K562 (cell line): ENCODE measurements around the gene SPHK2. TPM values are rescaled to one million over a fixed set of nuclear protein-coding genes. Genes with fewer than 3 reads are reported as not detected.

Experiments
- ATF7 ChIP-seq: fragments of 450-650 bp; IDR thresholded peaks from 2 replicates; pipeline ENCODE4 v1.7.1; 2014; ENCODE audit warnings: mild to moderate bottlenecking, moderate library complexity
- BRCA1 ChIP-seq, 2 experiments: fragments of 450-650 bp in 1 of 2; sonication (generic) in 1 of 2; formaldehyde crosslinking in 1 of 2; IDR thresholded peaks; 2 replicates each; pipeline versions ENCODE4 v1.5.0 to v1.6.1; 2017 to 2020; ENCODE audit warnings: mild to moderate bottlenecking in 1 of 2, missing genetic modification reagents in 1 of 2
- CBFA2T3 ChIP-seq: fragments of 450-650 bp; IDR thresholded peaks from 2 replicates; pipeline ENCODE4 v1.6.1; 2017
- CTCF ChIP-seq, 3 experiments: IDR thresholded peaks in 2 of 3; conservative IDR thresholded peaks in 1 of 3; 2 replicates each; pipeline ENCODE4 v1.5.1; 2011 to 2012; ENCODE audit warnings: low read length in 3 of 3, mild to moderate bottlenecking in 3 of 3, control low read depth in 2 of 3, improper control_type of control experiment in 1 of 3, inconsistent platforms in 1 of 3, low read depth in 1 of 3, mixed read lengths in 1 of 3, moderate library complexity in 1 of 3; ENCODE audit not compliant: insufficient read depth in 2 of 3
- CXXC5 ChIP-seq: fragments of 250-450 bp; sonication (Bioruptor Pico); IDR thresholded peaks from 2 replicates; pipeline ENCODE4 v1.8.0; 2022; ENCODE audit warnings: inconsistent platforms, mild to moderate bottlenecking, moderate library complexity
- DNMT1 ChIP-seq: fragments of 450-650 bp; IDR thresholded peaks from 2 replicates; pipeline ENCODE4 v1.6.1; 2016; ENCODE audit warnings: antibody characterized with exemption, mild to moderate bottlenecking
- FOSL1 ChIP-seq: fragments of 200-800 bp; sonication (Bioruptor generic); conservative IDR thresholded peaks from 2 replicates; pipeline ENCODE4 v1.6.1; 2016; ENCODE audit warnings: missing genetic modification characterization, missing compliant biosample characterization
- FOXM1 ChIP-seq, 2 experiments: fragments of 450-650 bp in 1 of 2; sonication (generic) in 1 of 2; formaldehyde crosslinking in 1 of 2; IDR thresholded peaks; 2 replicates each; pipeline versions ENCODE4 v1.6.1 to v1.9.0; 2017 to 2022; ENCODE audit warnings: low read depth in 2 of 2, mild to moderate bottlenecking in 2 of 2, missing genetic modification reagents in 1 of 2, moderate library complexity in 1 of 2
- HOXB6 ChIP-seq: fragments of 250-450 bp; sonication (Bioruptor Pico); IDR thresholded peaks from 2 replicates; pipeline ENCODE4 v1.5.1; 2022; ENCODE audit warnings: mild to moderate bottlenecking, borderline replicate concordance
- NBN ChIP-seq: fragments of 450-650 bp; IDR thresholded peaks from 2 replicates; pipeline ENCODE4 v1.6.1; 2016; ENCODE audit warnings: low read depth, mild to moderate bottlenecking
- NCOR1 ChIP-seq: fragments of 450-650 bp; IDR thresholded peaks from 2 replicates; pipeline ENCODE4 v1.6.1; 2016; ENCODE audit warnings: mild to moderate bottlenecking, moderate library complexity
- NFRKB ChIP-seq: fragments of 450-650 bp; IDR thresholded peaks from 2 replicates; pipeline ENCODE4 v1.6.1; 2016; ENCODE audit warnings: low read depth
- NR2C1 ChIP-seq, 2 experiments: fragments of 450-650 bp; IDR thresholded peaks; 2 replicates each; pipeline ENCODE4 v1.6.1; 2017; ENCODE audit warnings: mild to moderate bottlenecking in 2 of 2, antibody characterized with exemption in 1 of 2, inconsistent platforms in 1 of 2, missing compliant biosample characterization in 1 of 2, missing genetic modification characterization in 1 of 2
- NR2C2 ChIP-seq, 2 experiments: fragments of 200-800 bp in 1 of 2; sonication (Bioruptor generic) in 1 of 2; sonication (generic) in 1 of 2; formaldehyde crosslinking in 1 of 2; IDR thresholded peaks; 2 replicates each; pipeline versions ENCODE4 v1.6.1 to v1.8.0; 2016 to 2022; ENCODE audit warnings: mild to moderate bottlenecking in 1 of 2, missing compliant biosample characterization in 1 of 2, missing genetic modification characterization in 1 of 2, missing genetic modification reagents in 1 of 2
- PHB ChIP-seq: fragments of 250-450 bp; sonication (Bioruptor Pico); IDR thresholded peaks from 2 replicates; pipeline ENCODE4 v1.5.0; 2021
- RAD51 ChIP-seq: fragments of 450-650 bp; IDR thresholded peaks from 2 replicates; pipeline ENCODE4 v1.7.1; 2016; ENCODE audit warnings: low read depth, mild to moderate bottlenecking, borderline replicate concordance
- SMARCA5 ChIP-seq: fragments of 450-650 bp; IDR thresholded peaks from 2 replicates; pipeline ENCODE4 v1.6.1; 2016
- SMC3 ChIP-seq: conservative IDR thresholded peaks from 2 replicates; pipeline ENCODE4 v1.6.1; 2011; ENCODE audit warnings: low read depth, low read length, improper control_type of control experiment; ENCODE audit not compliant: insufficient read depth
- SP1 ChIP-seq: sonication (generic); formaldehyde crosslinking; IDR thresholded peaks from 2 replicates; pipeline ENCODE4 v1.8.1; 2022; ENCODE audit warnings: mild to moderate bottlenecking, missing genetic modification reagents
- SRF ChIP-seq, 2 experiments: fragments of 250-450, 450-650 bp in 1 of 2; sonication (Bioruptor Pico) in 1 of 2; sonication (generic) in 1 of 2; formaldehyde crosslinking; IDR thresholded peaks; 2 replicates each; pipeline versions ENCODE4 v1.5.0 to v1.5.1; 2020 to 2022; ENCODE audit warnings: mild to moderate bottlenecking in 1 of 2, missing genetic modification reagents in 1 of 2
- ZBTB2 ChIP-seq: fragments of 450-650 bp; IDR thresholded peaks from 2 replicates; pipeline ENCODE4 v1.6.1; 2016; ENCODE audit warnings: antibody characterized with exemption
- ZNF174 ChIP-seq: fragments of 250-450 bp; sonication (Bioruptor Pico); IDR thresholded peaks from 2 replicates; pipeline ENCODE4 v1.4.0; 2020; ENCODE audit warnings: mild to moderate bottlenecking
- ZNF583 ChIP-seq: fragments of 250-450 bp; sonication (Bioruptor Pico); IDR thresholded peaks from 2 replicates; pipeline ENCODE4 v1.4.0; 2020
- ZNF699 ChIP-seq: fragments of 250-450 bp; sonication (Bioruptor Pico); IDR thresholded peaks from 2 replicates; pipeline ENCODE4 v1.8.0; 2021; ENCODE audit warnings: mild to moderate bottlenecking, moderate library complexity; ENCODE audit not compliant: insufficient replicate concordance
- ZNF717 ChIP-seq: fragments of 250-450 bp; sonication (Bioruptor Pico); IDR thresholded peaks from 2 replicates; pipeline ENCODE4 v1.5.0; 2021
- polyA plus RNA-seq, 8 experiments: library from polyadenylated mRNA; depleted of rRNA in 4 of 8; stranded (reverse) in 5 of 8; unstranded in 3 of 8; fragments of >200 nt; fragmentation: Nextera tagmentation in 2 of 8; fragmentation: Illumina TruSeq in 1 of 8; extraction: Ambion mirVana in 2 of 8; extraction: Trizol in 1 of 8; gene quantifications; 2 replicates each; pipeline versions ENCODE4 v1.2.1 to v1.2.3, GENCODE V29; 2011 to 2014; ENCODE audit warnings: inconsistent platforms in 1 of 8, missing spikeins in 1 of 8
- total RNA-seq, 7 experiments: library from RNA; depleted of rRNA in 6 of 7; stranded (reverse); fragments of >200 nt in 6 of 7; fragmentation: Illumina TruSeq in 2 of 7; extraction: Trizol in 2 of 7; gene quantifications; 2 replicates each; pipeline versions ENCODE4 v1.2.1 to v1.2.3, GENCODE V29; 2011 to 2021; ENCODE audit warnings: low replicate concordance in 1 of 7

The SPHK2 gene
- total and polyA plus RNA-seq, 9 of the 15 experiments (the other 6 are each of a cell fraction or from before 2014, with no cell fraction given): 0.10 to 15.2 (median 2.9) TPM

GRCh38 chr19:48646001-48646721 is 26.9 kb downstream of the SPHK2 start, which contains the start of gene CA11 (continued):
- TF ChIP-seq NCOR1 (peak; percentile 67), ZNF699 (CRISPR knock-in tag) (no peak), SMARCA5 (peak; percentile 77), DNMT1 (0 out of 2 replicates have a peak, but pooled peaks have one; percentile 81), NR2C2 (CRISPR knock-in tag; IDR thresholded peaks at IDR 0.05) (no peak), NR2C2 (tag; IDR thresholded peaks at IDR 0.05) (no peak), PHB (CRISPR knock-in tag) (no peak), HOXB6 (no peak), SMC3 (peak; percentile 78), NFRKB (peak; percentile 79), NBN (peak; percentile 86), RAD51 (peak; percentile 8; the same call in 1 of the 2 replicates), NR2C1 (IDR thresholded peaks at IDR 0.05) (no peak), NR2C1 (tag; IDR thresholded peaks at IDR 0.05) (no peak), FOXM1 (IDR thresholded peaks at IDR 0.05; ENCODE audit: low read depth) (peak; percentile 89), FOXM1 (CRISPR knock-in tag; IDR thresholded peaks at IDR 0.05; ENCODE audit: low read depth) (no peak), BRCA1 (IDR thresholded peaks at IDR 0.05) (no peak), BRCA1 (CRISPR knock-in tag; IDR thresholded peaks at IDR 0.05) (no peak), ATF7 (peak; percentile 53), CBFA2T3 (peak; percentile 30; the same call in 1 of the 2 replicates), ZNF174 (no peak), SRF (CRISPR knock-in tag; IDR thresholded peaks at IDR 0.05) (peak in 1 of 2 experiments; percentile 50; a peak in 1 of 4 replicates), SP1 (CRISPR knock-in tag) (peak; percentile 83), ZNF583 (CRISPR knock-in tag) (no peak), CXXC5 (CRISPR knock-in tag) (peak; percentile 41), FOSL1 (tag) (no peak; the same call in 1 of the 2 replicates), ZBTB2 (peak; percentile 68), CTCF (IDR thresholded peaks at IDR 0.05 in 2 of 3, conservative IDR thresholded peaks at IDR 0.05 in 1 of 3; ENCODE audit: insufficient read depth in 2 of 3, low read depth in 1 of 3, low read length in 3 of 3) (peak; percentile 75 to 96 (median 95)), ZNF717 (CRISPR knock-in tag) (no peak)
